SU-DHL-6 (cell line): Measurements from ENCODE around the gene CCDC152.

ENCODE experiments used
- H2AFZ ChIP-seq: fragments of 200-600 bp; sonication (generic); 2 replicates; pipeline ENCODE4 v1.6.1; 2014; ENCODE audit warnings: low read depth, mild to moderate bottlenecking, moderate library complexity, mixed read lengths, antibody characterized with exemption, low read length; ENCODE audit not compliant: severe bottlenecking
- H3F3A ChIP-seq: fragments of 200-600 bp; shearing (Covaris generic); 2 replicates; pipeline ENCODE4 v1.6.0; 2016; ENCODE audit warnings: antibody characterized with exemption, mild to moderate bottlenecking; ENCODE audit not compliant: insufficient read depth
- H3K27ac ChIP-seq: fragments of 200-600 bp; sonication (generic); 2 replicates; pipeline ENCODE4 v1.5.1; 2016; ENCODE audit warnings: low read depth, mild to moderate bottlenecking, low read length, moderate library complexity, mixed read lengths
- H3K27me3 ChIP-seq: fragments of 200-600 bp; sonication (generic), shearing (Covaris generic); 2 replicates; pipeline ENCODE4 v1.6.0; 2014; ENCODE audit warnings: mild to moderate bottlenecking, low read length
- H3K36me3 ChIP-seq: fragments of 200-600 bp; sonication (generic); 2 replicates; pipeline ENCODE4 v1.6.1; 2014; ENCODE audit warnings: mild to moderate bottlenecking, low read length, mixed read lengths
- H3K4me2 ChIP-seq: fragments of 300-600, 200-600 bp; shearing (Covaris generic), sonication (generic); 2 replicates; pipeline ENCODE4 v1.6.0; 2014; ENCODE audit warnings: low read length, low read depth, mild to moderate bottlenecking; ENCODE audit not compliant: poor library complexity, severe bottlenecking
- H3K4me3 ChIP-seq: fragments of 200-600 bp; sonication (generic); 2 replicates; pipeline ENCODE4 v1.5.1; 2014; ENCODE audit warnings: antibody characterized with exemption, low read length, mild to moderate bottlenecking, mixed read lengths; ENCODE audit not compliant: insufficient read depth, poor library complexity, severe bottlenecking
- H3K79me2 ChIP-seq: fragments of 200-600 bp; sonication (generic); 2 replicates; pipeline ENCODE4 v1.6.1; 2014; ENCODE audit warnings: mild to moderate bottlenecking, low read length, moderate library complexity; ENCODE audit not compliant: insufficient read depth
- H3K9ac ChIP-seq: fragments of 200-600 bp; sonication (generic); 2 replicates; pipeline ENCODE4 v1.7.0; 2014; ENCODE audit warnings: mild to moderate bottlenecking, low read length
- H3K9me2 ChIP-seq: fragments of 200-600 bp; sonication (generic); replicated peaks from 2 replicates; pipeline ENCODE4 v1.6.1; 2014; ENCODE audit warnings: low read length; ENCODE audit not compliant: insufficient read depth
- H3K9me3 ChIP-seq: fragments of 200-600 bp; sonication (generic); 2 replicates; pipeline ENCODE4 v1.6.1; 2014; ENCODE audit warnings: low read length, mixed read lengths; ENCODE audit not compliant: insufficient read depth
- H4K20me1 ChIP-seq: fragments of 200-600 bp; sonication (generic); 2 replicates; pipeline ENCODE4 v1.6.1; 2014; ENCODE audit warnings: low read depth, mild to moderate bottlenecking, antibody characterized with exemption, low read length, moderate library complexity, mixed read lengths
- CTCF ChIP-seq: fragments of 200-600 bp; sonication (generic); IDR thresholded peaks from one replicate; pipeline ENCODE4 v1.5.1; 2017; ENCODE audit warnings: antibody characterized with exemption, mild to moderate bottlenecking, low read length, moderate library complexity; ENCODE audit not compliant: insufficient read depth, poor library complexity, severe bottlenecking
- EZH2phosphoT487 ChIP-seq: fragments of 200-600 bp; sonication (generic), shearing (Covaris generic); conservative IDR thresholded peaks from 2 replicates; pipeline ENCODE4 v1.6.1; 2018; ENCODE audit warnings: mild to moderate bottlenecking, antibody characterized with exemption, low read length, moderate library complexity, mixed read lengths

The CCDC152 gene

GRCh38 chr5:42772265-42772993 lies 15.8 kb downstream of the CCDC152 start:
- no peak for TF ChIP-seq CTCF
- no peak for TF ChIP-seq EZH2phosphoT487
- no peak overlapping the region for H2AFZ ChIP-seq
- no peaks in the 10 kb centered on the region for H3K9me3 ChIP-seq
- no peak overlapping the region for H3K4me3 ChIP-seq
- no peak overlapping the region for H3K4me2 ChIP-seq
- H4K20me1 ChIP-seq, result no peaks in the 10 kb centered on the region
- no peak overlapping the region for H3K27ac ChIP-seq
- no peaks in the 10 kb centered on the region for H3K36me3 ChIP-seq
- no peaks in the 10 kb centered on the region for H3K79me2 ChIP-seq
- no peaks in the 10 kb centered on the region for H3F3A ChIP-seq
- no peaks in the 10 kb centered on the region for H3K9me2 ChIP-seq
- no peaks in the 10 kb centered on the region for H3K27me3 ChIP-seq
- no peak overlapping the region for H3K9ac ChIP-seq

- H3K27ac ChIP-seq, result no peak overlapping the region
- H3K79me2 ChIP-seq, result no peaks in the 10 kb centered on the region
- H3F3A ChIP-seq, result no peaks in the 10 kb centered on the region
- H4K20me1 ChIP-seq, result no peaks in the 10 kb centered on the region
- H3K9ac ChIP-seq, result no peak overlapping the region
- no peak overlapping the region for H3K4me3 ChIP-seq
- no peaks in the 10 kb centered on the region for H3K9me2 ChIP-seq
- no peaks in the 10 kb centered on the region for H3K27me3 ChIP-seq
- no peak overlapping the region for H3K4me2 ChIP-seq
- H3K9me3 ChIP-seq, result no peaks in the 10 kb centered on the region
- H3K36me3 ChIP-seq, result no peaks in the 10 kb centered on the region
- TF ChIP-seq EZH2phosphoT487, result no peak
- TF ChIP-seq CTCF, result no peak
- no peak overlapping the region for H2AFZ ChIP-seq
Observed at GRCh38 chr5:42779083-42779482, 22.5 kb downstream of the CCDC152 start.

- no peaks in the 10 kb centered on the region for H3K27me3 ChIP-seq
Observed at GRCh38 chr5:42781584-42781983, 25.0 kb downstream of the CCDC152 start.

More at GRCh38 chr5:42781584-42781983, 25.0 kb downstream of the CCDC152 start:
- Histone ChIP-seq H2AFZ (no peak overlapping the region), H3K9ac (no peak overlapping the region), H3F3A (no peaks in the 10 kb centered on the region), H4K20me1 (no peaks in the 10 kb centered on the region), H3K9me2 (no peaks in the 10 kb centered on the region), H3K36me3 (no peaks in the 10 kb centered on the region), H3K4me2 (no peak overlapping the region), H3K9me3 (no peaks in the 10 kb centered on the region), H3K27ac (no peak overlapping the region), H3K4me3 (no peak overlapping the region), H3K79me2 (no peaks in the 10 kb centered on the region)
- TF ChIP-seq CTCF (no peak), EZH2phosphoT487 (no peak)
